OCI-LY1 (cell line): ENCODE data around the gene CC2D1B.

Experiments
- H2AFZ ChIP-seq: fragments of 200-600 bp; sonication (generic), shearing (Covaris generic); 2 replicates; pipeline ENCODE4 v1.6.0; 2014; ENCODE audit warnings: antibody characterized with exemption, mild to moderate bottlenecking, low read length
- H3F3A ChIP-seq: fragments of 200-600 bp; sonication (generic), shearing (Covaris generic); 2 replicates; pipeline ENCODE4 v1.6.0; 2014; ENCODE audit warnings: mild to moderate bottlenecking, antibody characterized with exemption, low read length, moderate library complexity; ENCODE audit not compliant: insufficient read depth
- H3K27ac ChIP-seq: fragments of 200-600 bp; sonication (generic); 2 replicates; pipeline ENCODE4 v1.5.1; 2014; ENCODE audit warnings: low read length, mixed run types, mild to moderate bottlenecking, low read depth; ENCODE audit not compliant: poor library complexity, severe bottlenecking
- H3K27me3 ChIP-seq: fragments of 200-600 bp; sonication (generic); 2 replicates; pipeline ENCODE4 v1.6.0; 2014; ENCODE audit warnings: antibody characterized with exemption, mild to moderate bottlenecking, low read length, moderate library complexity; ENCODE audit not compliant: insufficient read depth
- H3K36me3 ChIP-seq: fragments of 200-600 bp; sonication (generic); 2 replicates; pipeline ENCODE4 v1.6.1; 2014; ENCODE audit warnings: mild to moderate bottlenecking, antibody characterized with exemption, low read length, moderate library complexity, mixed read lengths; ENCODE audit not compliant: insufficient read depth
- H3K4me1 ChIP-seq: fragments of 200-600 bp; sonication (generic); 2 replicates; pipeline ENCODE4 v1.5.1; 2014; ENCODE audit warnings: mild to moderate bottlenecking, low read length, moderate library complexity; ENCODE audit not compliant: insufficient read depth, severe bottlenecking
- H3K4me2 ChIP-seq: fragments of 200-600 bp; sonication (generic), shearing (Covaris generic); 2 replicates; pipeline ENCODE4 v1.6.1; 2014; ENCODE audit warnings: low read length
- H3K4me3 ChIP-seq: fragments of 200-600 bp; sonication (generic); 2 replicates; pipeline ENCODE4 v1.5.1; 2014; ENCODE audit warnings: low read length, low read depth, mild to moderate bottlenecking, mixed read lengths; ENCODE audit not compliant: poor library complexity, severe bottlenecking
- H3K79me2 ChIP-seq: fragments of 200-600 bp; shearing (Covaris generic); 2 replicates; pipeline ENCODE4 v1.6.1; 2016; ENCODE audit warnings: mixed run types, low read length, mixed read lengths; ENCODE audit not compliant: insufficient read depth
- H3K9ac ChIP-seq: fragments of 200-600 bp; sonication (generic), shearing (Covaris generic); 2 replicates; pipeline ENCODE4 v1.6.1; 2014; ENCODE audit warnings: mild to moderate bottlenecking, low read length, mixed read lengths
- H3K9me2 ChIP-seq: fragments of 200-600 bp; sonication (generic), shearing (Covaris generic); 2 replicates; pipeline ENCODE4 v1.6.1; 2014; ENCODE audit warnings: low read depth, mild to moderate bottlenecking, low read length, mixed read lengths
- H3K9me3 ChIP-seq: fragments of 200-600 bp; shearing (Covaris generic); 2 replicates; pipeline ENCODE4 v1.6.1; 2014; ENCODE audit warnings: low read length, mixed read lengths
- H4K20me1 ChIP-seq: fragments of 200-600 bp; sonication (generic), shearing (Covaris generic); 2 replicates; pipeline ENCODE4 v1.6.0; 2016; ENCODE audit warnings: mild to moderate bottlenecking, low read length; ENCODE audit not compliant: insufficient read depth
- CTCF ChIP-seq: fragments of 200-600 bp; sonication (generic), shearing (Covaris generic); IDR thresholded peaks from 2 replicates; pipeline ENCODE4 v1.5.1; 2017; ENCODE audit warnings: mild to moderate bottlenecking, antibody characterized with exemption, low read length, moderate library complexity, mixed read lengths
- EZH2 ChIP-seq: fragments of 200-600 bp; sonication (generic), shearing (Covaris generic); IDR thresholded peaks from 2 replicates; pipeline ENCODE4 v1.8.0; 2017; ENCODE audit warnings: borderline replicate concordance, mixed run types, mild to moderate bottlenecking, antibody characterized with exemption, low read length, moderate library complexity, mixed read lengths

CC2D1B gene, protein sequence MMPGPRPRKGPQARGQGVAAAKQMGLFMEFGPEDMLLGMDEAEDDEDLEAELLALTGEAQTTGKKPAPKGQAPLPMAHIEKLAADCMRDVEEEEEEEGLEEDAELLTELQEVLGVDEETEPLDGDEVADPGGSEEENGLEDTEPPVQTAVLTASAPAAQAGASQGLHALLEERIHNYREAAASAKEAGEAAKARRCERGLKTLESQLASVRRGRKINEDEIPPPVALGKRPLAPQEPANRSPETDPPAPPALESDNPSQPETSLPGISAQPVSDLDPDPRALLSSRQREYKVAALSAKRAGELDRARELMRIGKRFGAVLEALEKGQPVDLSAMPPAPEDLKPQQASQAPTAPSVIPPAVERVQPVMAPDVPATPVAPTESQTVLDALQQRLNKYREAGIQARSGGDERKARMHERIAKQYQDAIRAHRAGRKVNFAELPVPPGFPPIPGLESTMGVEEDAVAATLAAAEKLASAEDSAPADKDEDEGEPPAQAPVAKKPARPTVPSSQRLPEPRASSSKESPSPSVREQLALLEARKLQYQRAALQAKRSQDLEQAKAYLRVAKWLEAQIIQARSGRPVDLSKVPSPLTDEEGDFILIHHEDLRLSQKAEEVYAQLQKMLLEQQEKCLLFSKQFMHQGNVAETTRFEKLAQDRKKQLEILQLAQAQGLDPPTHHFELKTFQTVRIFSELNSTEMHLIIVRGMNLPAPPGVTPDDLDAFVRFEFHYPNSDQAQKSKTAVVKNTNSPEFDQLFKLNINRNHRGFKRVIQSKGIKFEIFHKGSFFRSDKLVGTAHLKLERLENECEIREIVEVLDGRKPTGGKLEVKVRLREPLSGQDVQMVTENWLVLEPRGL

GRCh38 chr1:52365746-52366516, at the start of gene CC2D1B:
TSS of gene CC2D1B (minus strand) at chr1:52366205. CDS start at chr1:52364620, 1,585 bp downstream.
- peaks cover 36% of the 10 kb centered on the region for H3K4me1 ChIP-seq
- H3K27ac ChIP-seq: peak within 1 kb of the TSS; percentile 65
- no peaks in the 10 kb centered on the region for H3F3A ChIP-seq
- H2AFZ ChIP-seq: peak within 1 kb of the TSS; percentile 77; the same call in 1 of the 2 replicates
- no peaks in the 10 kb centered on the region for H3K27me3 ChIP-seq
- peaks cover 5% of the 10 kb centered on the region; the same call in 1 of the 2 replicates for H3K79me2 ChIP-seq
- no peak for TF ChIP-seq CTCF
- no peak for TF ChIP-seq EZH2
- H3K36me3 ChIP-seq: peaks cover 27% of the 10 kb centered on the region
- H3K9me3 ChIP-seq: no peaks in the 10 kb centered on the region
- H4K20me1 ChIP-seq: no peaks in the 10 kb centered on the region
- H3K4me2 ChIP-seq: peak within 1 kb of the TSS; percentile 97
- no peaks in the 10 kb centered on the region for H3K9me2 ChIP-seq
- H3K9ac ChIP-seq: peak within 1 kb of the TSS; percentile 85
- H3K4me3 ChIP-seq: peak within 1 kb of the TSS; percentile 78

DNA sequence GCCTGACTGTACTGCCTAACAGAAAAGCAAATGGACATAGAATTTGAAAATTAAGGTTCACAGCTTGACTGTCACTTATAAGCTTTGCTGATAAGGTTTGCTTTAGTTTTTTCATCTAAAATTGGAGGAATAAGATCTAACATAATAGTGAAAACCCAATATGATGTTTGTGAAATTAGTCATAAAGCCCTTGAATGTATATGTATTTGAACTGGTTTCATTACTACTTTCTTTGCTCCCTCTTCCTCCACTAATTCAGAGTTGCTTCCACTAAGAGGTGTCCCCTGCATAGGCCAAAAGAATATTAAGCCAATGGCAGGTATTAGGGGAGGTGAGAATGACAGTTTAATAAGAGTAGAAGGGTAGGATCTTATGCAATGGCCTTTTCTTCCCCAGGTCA, 48.9 kb upstream of the CC2D1B start:
- H3K79me2 ChIP-seq: no peaks in the 10 kb centered on the region
- no peak overlapping the region for H3K9ac ChIP-seq
- H3K4me2 ChIP-seq: no peak overlapping the region
- H3K4me1 ChIP-seq: no peaks in the 10 kb centered on the region
- H3K9me2 ChIP-seq: no peaks in the 10 kb centered on the region
- no peak overlapping the region for H2AFZ ChIP-seq
- H3K4me3 ChIP-seq: no peak overlapping the region
- no peaks in the 10 kb centered on the region for H4K20me1 ChIP-seq
- H3K36me3 ChIP-seq: peaks cover 95% of the 10 kb centered on the region
- H3K27ac ChIP-seq: no peak overlapping the region
- TF ChIP-seq CTCF (no peak), EZH2 (no peak)
- H3K27me3 ChIP-seq: no peaks in the 10 kb centered on the region
- H3K9me3 ChIP-seq: no peaks in the 10 kb centered on the region
- no peaks in the 10 kb centered on the region for H3F3A ChIP-seq

DNA sequence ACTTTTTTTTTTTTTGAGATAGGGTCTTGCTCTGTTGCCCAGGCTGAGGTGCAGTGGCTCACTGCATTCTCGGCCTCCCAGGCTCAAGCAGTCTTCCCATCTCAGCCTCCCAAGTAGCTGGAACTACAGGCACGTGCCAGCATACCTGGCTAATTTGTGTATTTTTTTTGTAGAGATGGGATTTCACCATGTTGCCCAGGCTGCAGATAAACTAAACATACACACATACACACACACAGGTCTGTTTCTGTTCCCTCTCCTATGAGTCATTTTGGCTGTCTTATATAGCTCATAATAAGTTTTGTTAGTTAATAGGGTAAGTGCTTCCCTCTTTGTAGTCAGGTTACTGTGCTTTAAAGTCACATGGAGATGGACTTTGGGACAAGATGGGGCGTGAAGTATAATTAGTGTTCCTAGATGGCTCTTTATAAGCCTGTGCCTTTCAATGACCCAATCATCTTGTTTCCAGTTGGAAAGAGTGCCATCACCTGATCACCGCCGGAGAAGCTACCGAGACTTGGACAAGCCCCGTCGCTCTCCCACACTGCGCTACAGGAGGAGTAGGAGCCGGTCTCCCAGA, 47.5 kb upstream of the CC2D1B start:
- H3K4me3 ChIP-seq: no peak overlapping the region
- H2AFZ ChIP-seq: no peak overlapping the region
- H3K9me3 ChIP-seq: no peaks in the 10 kb centered on the region
- no peaks in the 10 kb centered on the region for H3F3A ChIP-seq
- H3K4me1 ChIP-seq: no peaks in the 10 kb centered on the region
- H3K9me2 ChIP-seq: no peaks in the 10 kb centered on the region
- no peak overlapping the region for H3K27ac ChIP-seq
- no peaks in the 10 kb centered on the region for H4K20me1 ChIP-seq
- H3K36me3 ChIP-seq: peaks cover 93% of the 10 kb centered on the region
- no peaks in the 10 kb centered on the region for H3K79me2 ChIP-seq
- no peak for TF ChIP-seq EZH2
- TF ChIP-seq CTCF: no peak
- no peak overlapping the region for H3K9ac ChIP-seq
- no peak overlapping the region for H3K4me2 ChIP-seq
- H3K27me3 ChIP-seq: no peaks in the 10 kb centered on the region
